NCI-H748 (cell line): Measurements from ENCODE around the gene TJP1.
"Not testable (repeated sequence)": the region's sequence is repeated elsewhere in the genome, so short reads cannot be mapped to it uniquely, and the experiment has no call there.

Source experiments
- DNase-seq: peaks from one replicate; lab custom pipeline; 2025; ENCODE audit not compliant: unreplicated experiment; lab: John Stamatoyannopoulos, UW

The TJP1 gene

DNA sequence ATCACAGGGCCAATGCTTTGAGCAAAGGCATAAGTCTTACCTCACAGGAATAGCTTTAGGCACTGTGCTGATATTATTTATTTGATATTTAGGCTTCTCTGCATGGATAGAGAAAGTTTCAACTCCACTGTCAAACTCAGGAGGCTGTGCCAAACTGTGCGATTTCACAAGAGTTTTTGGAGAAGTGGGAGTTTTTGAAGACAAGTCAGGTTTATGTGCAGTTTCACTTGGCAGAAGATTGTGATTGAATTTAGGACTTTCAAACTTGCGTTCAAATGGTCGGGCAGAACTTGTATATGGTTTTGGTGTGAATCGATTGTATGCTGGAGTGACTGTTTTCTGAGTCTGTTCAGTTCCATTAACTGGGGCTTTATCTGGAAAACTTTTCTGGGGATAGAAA is 113.7 kb downstream of the TJP1 start:
- DNase-seq: no peak

DNA sequence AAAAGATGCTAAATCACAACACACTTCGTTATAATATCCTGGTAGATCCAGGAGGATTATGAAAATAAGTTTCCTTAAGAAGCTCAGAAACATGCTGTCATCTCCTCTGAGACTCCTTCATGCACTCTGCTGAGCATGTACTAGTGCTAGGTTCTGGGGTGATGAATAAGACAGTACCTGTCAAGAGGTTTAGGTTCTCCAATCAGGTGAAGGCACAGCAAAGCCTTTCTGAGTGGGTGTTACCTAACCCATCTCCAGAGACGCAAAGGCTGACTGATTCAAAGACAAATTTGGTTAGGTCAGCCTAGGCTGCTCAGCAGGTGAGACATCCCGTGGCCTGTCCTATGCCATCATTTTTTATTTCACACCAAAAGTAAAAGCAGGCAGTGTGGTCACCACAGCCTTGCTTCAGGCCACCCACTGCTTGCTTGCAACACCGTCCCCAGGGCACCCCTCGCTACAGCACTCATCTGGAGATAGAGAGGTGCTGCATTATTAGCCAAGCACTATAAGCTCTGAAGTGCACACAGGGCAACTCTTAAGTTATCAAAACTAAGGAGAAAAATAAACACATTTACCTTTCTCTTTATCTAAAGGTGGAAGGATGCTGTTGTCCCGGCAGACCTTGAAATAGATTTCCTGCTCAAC is 117.2 kb downstream of the TJP1 start:
- DNase-seq: no peak

DNA sequence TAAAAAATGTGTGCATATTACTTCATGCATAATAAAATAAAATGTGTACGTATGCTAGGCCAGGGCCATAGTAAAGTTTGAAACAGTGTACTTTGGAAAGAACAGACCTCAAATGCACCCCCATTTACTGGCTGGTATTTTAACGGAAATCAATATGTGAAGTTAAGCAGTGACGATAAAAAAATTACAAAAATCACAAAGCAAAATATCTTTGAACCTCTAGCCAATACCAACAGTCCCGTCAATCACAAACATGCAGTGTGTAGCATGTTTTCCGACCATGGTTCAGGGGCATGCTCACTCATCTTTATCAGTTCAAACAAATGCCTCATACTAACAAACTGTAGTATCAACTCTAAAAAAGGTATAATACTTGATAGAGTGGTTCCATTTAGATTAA is 121.1 kb downstream of the TJP1 start:
- no peak for DNase-seq

GRCh38 chr15:29700296-29700695 is 122.0 kb downstream of the TJP1 start:
- DNase-seq: no peak

DNA sequence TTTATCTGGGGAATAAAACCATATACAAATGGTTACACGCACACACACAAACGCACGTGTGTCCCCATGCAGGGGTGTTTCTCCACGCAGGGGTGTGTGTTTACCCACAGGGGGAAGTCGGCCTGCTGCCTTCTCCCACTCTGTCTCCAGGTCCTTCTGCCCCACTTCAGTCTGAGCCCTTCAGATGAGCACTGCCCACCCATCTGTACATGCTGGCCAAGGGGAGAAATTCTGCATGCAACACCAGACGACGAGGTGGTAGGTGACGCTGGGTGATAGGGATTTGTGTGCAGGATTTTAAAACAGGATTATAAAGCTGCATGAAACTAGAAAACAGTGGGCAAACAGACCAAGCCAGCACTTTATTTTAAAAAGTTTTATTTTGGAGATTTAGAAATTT is 122.5 kb downstream of the TJP1 start:
- no peak for DNase-seq

- no peak for DNase-seq
These were observed 124.1 kb downstream of the TJP1 start for GRCh38 chr15:29698030-29698701.

DNA sequence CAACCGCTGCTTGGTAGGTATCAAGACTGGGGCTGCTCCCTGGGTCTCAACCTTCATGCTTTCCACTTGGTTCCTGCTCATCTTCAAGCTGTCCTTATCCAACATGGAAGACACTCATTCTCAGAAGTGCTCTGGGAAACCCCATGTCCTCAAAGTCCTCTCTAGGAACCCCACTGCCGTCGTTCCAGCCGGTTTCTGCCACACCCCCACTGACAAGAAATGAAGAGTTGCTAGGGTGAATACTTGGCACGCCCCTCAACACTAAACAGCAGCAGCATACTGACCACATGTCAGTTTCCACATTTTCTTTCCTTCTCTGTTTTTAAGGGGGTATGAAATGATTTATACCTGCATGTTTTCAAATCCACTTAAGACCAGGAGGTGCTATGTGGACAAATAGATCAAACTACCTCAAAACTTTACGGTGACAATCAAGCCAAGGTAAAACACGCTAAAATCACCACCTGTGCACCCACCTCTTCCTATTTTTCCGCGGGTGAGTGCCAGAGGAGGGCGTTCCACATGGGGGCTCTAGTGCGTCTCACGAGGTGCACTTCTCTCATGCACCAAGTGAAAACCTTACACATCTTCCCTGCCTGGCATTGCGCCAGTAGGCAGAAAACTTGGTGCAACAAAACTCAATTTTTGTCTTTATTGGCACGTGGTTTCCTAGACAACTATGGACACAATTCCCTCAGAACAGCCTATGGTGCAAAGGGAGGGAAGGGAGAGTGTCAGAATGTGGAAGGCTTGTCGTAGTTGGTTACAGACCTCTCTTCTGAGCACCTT is 125.1 kb downstream of the TJP1 start:
- no peak for DNase-seq

GRCh38 chr15:29696506-29696905 is 125.8 kb downstream of the TJP1 start:
- not testable (repeated sequence) for DNase-seq

GRCh38 chr15:29695489-29696167 is 126.6 kb downstream of the TJP1 start:
- DNase-seq: no peak

DNA sequence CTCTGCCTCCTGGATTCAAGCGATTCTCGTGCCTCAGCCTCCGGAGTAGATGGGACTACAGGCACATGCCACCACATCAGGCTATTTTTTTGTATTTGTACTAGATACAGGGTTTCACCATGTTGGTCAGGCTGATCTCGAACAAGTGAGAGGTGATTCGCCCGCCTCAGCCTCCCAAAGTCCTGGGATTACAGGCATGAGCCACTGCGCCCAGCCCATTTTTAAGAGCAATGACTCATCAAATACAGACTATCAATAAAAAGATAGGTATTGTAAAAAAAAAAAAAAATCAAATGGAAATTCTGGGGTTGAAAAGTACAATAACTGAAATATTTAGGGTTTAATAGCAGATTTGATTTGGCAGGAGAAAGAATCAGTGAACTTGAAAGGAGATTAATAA is 129.0 kb downstream of the TJP1 start:
- no peak for DNase-seq

- DNase-seq: no peak
These were observed 129.7 kb downstream of the TJP1 start for GRCh38 chr15:29692527-29692926.

- DNase-seq: no peak
These were observed 131.3 kb downstream of the TJP1 start for GRCh38 chr15:29690765-29691475.

DNA sequence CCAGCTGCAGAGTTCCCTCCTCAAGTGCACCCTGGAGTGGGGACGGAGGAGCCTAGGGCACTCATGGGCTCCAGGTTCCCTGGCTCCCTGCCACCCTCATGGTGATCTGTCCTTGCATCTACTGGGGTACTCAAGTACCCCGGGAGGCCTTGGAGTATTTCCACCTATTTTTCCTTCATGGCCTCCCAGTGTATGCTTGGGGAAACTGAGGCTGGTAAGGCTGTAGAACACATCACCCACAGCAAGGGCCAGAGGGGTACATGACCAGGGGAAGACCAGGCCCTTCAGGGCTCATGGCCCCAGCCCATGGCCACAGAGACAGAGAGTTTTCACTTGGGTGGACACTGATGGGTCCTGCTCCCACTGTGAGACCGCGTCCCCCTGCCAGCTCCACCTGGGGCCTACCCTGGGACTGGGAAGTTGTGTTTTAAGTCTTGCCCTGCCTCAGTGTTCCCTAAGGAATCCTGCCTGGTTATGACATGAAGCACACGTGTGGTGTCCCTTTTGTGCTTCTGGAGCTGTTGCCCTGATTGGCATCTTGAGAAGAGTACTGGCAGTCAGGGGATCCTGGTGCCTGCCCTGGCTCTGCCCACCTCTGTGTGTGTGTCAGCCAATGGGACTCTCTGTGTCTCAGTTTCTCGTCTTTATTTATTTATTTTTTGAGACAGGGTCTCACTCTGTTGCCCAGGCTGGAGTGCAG is 132.8 kb downstream of the TJP1 start:
- no peak for DNase-seq

- DNase-seq: no peak
These were observed 133.6 kb downstream of the TJP1 start for GRCh38 chr15:29688506-29689286.

- DNase-seq: no peak
These were observed 134.2 kb downstream of the TJP1 start for GRCh38 chr15:29687939-29688505.

GRCh38 chr15:29687204-29687815 is 135.0 kb downstream of the TJP1 start:
- DNase-seq: no peak

DNA sequence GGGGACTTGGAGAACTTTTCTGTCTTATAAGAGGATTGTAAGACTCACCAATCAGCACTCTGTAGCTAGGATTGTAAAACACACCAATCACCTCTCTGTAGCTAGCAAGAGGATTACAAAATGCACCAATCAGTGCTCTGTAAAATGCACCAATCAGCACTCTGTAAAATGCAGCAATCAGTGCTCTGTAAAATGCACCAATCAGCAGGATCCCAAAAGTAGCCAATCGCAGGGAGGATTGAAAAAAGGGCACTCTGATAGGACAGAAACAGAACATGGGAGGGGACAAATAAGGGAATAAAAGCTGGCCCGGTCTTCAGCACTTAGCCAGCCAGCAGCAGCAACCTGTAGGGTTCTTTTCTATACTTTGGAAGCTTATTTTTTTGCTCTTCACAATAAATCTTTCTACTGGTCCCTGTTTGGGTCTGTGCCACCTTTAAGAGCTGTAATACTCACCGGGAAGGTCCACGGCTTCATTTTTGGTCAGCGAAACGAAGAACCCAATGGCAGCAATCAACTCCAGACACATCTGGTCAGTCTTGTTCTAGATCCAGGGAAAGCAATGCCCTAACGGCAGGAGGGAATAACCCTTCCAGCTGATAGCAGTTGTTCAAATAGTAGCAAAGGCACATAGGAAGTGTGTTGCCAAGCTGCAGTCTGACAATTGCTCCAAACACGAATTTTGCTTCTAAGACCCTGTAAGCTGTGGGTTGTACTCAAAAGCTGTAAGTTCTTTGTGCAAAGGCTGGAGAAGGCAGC is 135.6 kb downstream of the TJP1 start:
- no peak for DNase-seq

GRCh38 chr15:29686079-29686425 is 136.2 kb downstream of the TJP1 start:
- no peak for DNase-seq
